ENCODE measurements around the gene CLRN1. TPM values are rescaled to one million over a fixed set of nuclear protein-coding genes. Genes with fewer than 3 reads are reported as not detected.

The CLRN1 gene
- total and polyA plus RNA-seq, 9 of the 15 experiments (the other 6 are each of a cell fraction or from before 2014, with no cell fraction given): not detected

DNA sequence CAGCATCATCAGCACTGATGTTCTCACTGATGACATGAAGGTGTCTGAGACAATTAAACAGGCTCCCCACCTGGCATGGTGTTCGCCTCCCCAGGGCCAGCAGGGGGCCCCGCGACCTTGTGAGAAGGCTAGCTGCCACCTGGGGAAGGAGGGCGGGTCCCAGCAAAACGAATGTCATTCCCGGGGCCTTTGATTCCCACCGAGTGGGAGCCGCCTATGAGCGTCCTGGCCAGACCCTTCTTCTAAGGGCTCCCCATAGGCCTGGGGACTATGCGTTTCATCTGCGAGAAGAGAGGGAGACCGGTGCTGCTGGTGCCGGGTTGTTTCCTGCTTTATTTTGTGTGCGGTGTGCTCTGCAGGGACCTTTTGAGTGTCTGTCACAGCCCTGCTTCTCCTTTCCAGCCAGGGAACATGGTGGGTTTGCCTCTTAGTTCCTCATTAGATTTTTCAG is 46.8 kb downstream of the CLRN1 start (continued):
- TF ChIP-seq RAD21 (CRISPR knock-in tag; conservative IDR thresholded peaks at IDR 0.05 in 1 of 2, IDR thresholded peaks at IDR 0.05 in 1 of 2) (peak; percentile 68 to 79), KLF13 (tag; IDR thresholded peaks at IDR 0.05; ENCODE audit: borderline replicate concordance, low read depth) (peak; percentile 44; the same call in 1 of the 2 replicates), MCM2 (IDR thresholded peaks at IDR 0.05; ENCODE audit: low read depth) (no peak), ERF (CRISPR knock-in tag; IDR thresholded peaks at IDR 0.05) (no peak), CTBP1 (IDR thresholded peaks at IDR 0.05; ENCODE audit: borderline replicate concordance) (peak; percentile 43; the same call in 1 of the 2 replicates), EGR1 (conservative IDR thresholded peaks at IDR 0.05) (no peak), YBX1 (IDR thresholded peaks at IDR 0.05) (no peak), BCL6 (CRISPR knock-in tag; IDR thresholded peaks at IDR 0.05) (no peak), ESRRA (IDR thresholded peaks at IDR 0.05; ENCODE audit: borderline replicate concordance, low read depth) (no peak)
- TF ChIP-seq, protein P1, sequence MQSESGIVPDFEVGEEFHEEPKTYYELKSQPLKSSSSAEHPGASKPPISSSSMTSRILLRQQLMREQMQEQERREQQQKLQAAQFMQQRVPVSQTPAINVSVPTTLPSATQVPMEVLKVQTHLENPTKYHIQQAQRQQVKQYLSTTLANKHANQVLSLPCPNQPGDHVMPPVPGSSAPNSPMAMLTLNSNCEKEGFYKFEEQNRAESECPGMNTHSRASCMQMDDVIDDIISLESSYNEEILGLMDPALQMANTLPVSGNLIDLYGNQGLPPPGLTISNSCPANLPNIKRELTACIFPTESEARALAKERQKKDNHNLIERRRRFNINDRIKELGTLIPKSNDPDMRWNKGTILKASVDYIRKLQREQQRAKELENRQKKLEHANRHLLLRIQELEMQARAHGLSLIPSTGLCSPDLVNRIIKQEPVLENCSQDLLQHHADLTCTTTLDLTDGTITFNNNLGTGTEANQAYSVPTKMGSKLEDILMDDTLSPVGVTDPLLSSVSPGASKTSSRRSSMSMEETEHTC (IDR thresholded peaks at IDR 0.05): no peak

DNA sequence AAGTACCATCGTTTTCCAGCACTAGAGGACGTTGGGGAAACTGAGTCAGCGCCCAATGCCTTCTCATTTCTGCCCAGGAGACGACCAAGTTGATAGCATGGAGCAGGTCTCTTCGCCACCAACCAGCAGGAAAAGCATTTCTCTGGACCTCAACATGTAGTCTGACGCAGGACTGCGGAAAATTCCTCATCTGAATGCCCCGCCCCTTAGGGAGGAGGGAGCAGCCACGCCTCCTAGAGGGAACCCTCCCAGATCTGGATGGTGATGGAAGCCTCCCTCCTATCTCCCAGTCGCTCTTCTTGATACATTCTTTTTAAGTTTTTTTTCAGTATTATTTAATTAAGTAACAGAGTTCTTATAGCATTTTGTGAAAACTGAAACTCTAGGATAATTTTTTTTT is 49.9 kb downstream of the CLRN1 start:
- in situ Hi-C loops (cut with MboI): no loop called here
- 1% methylated on average over 9 of the region's 10 CpGs for WGBS (ENCODE audit: insufficient coverage, low coverage, missing lambda C conversion rate)

More for the DNA sequence above, 49.9 kb downstream of the CLRN1 start:
- peak; percentile 52 to 63 (median 58) for DNase-seq (ENCODE audit: extremely low read depth in 1 of 4, low spot score in 3 of 4)
- CTCF ChIA-PET (ENCODE audit: low intra/inter-chr PET ratio): no interaction called here
- peaks cover 0 to 31% of the 10 kb centered on the region in 2 experiments; a peak in 3 of 5 replicates for H3K27me3 ChIP-seq (ENCODE audit: control insufficient read depth in 2 of 2, insufficient read depth in 2 of 2, low read length in 2 of 2)
- FAIRE-seq: peak; percentile 82
- no peak overlapping the region for H2AFZ ChIP-seq (ENCODE audit: low read depth, low read length)
- no peak overlapping the region for H3K9ac ChIP-seq (ENCODE audit: insufficient read depth in 1 of 2, low read depth in 2 of 2, low read length in 2 of 2)
- peak; percentile 92 for ATAC-seq
- H3K9me3 ChIP-seq (replicated peaks; ENCODE audit: control insufficient read depth, insufficient read depth, low read depth, low read length): no peaks in the 10 kb centered on the region
- POLR2A ChIA-PET: no interaction called here
- no peaks in the 10 kb centered on the region for H4K20me1 ChIP-seq (replicated peaks; ENCODE audit: control insufficient read depth, insufficient read depth, low read length)
- H3K4me2 ChIP-seq (ENCODE audit: insufficient read depth, low read length): no peak overlapping the region; the same call in 1 of the 2 replicates
- H3K27ac ChIP-seq (ENCODE audit: extremely low read depth, low read depth, low read length): no peak overlapping the region
- no peaks in the 10 kb centered on the region for H3K79me2 ChIP-seq (ENCODE audit: control insufficient read depth, insufficient read depth, low read length)
- no peaks in the 10 kb centered on the region for H3K36me3 ChIP-seq (ENCODE audit: control insufficient read depth, insufficient read depth, low read length)
- H3K4me1 ChIP-seq (replicated peaks in 1 of 2; ENCODE audit: control insufficient read depth in 2 of 2, insufficient read depth in 2 of 2, low read length in 2 of 2): peaks cover 0 to 3% of the 10 kb centered on the region in 2 experiments; a peak in 1 of 5 replicates
- H3K4me3 ChIP-seq: no peak overlapping the region
- BruUV-seq (replicated peaks): no TSS peak
- intact Hi-C loops (cut with micrococcal nuclease): no loop called here
- TF ChIP-seq HNRNPLL (IDR thresholded peaks at IDR 0.05; ENCODE audit: low read depth, low read length, poor library complexity, severe bottlenecking) (no peak), CREM (IDR thresholded peaks at IDR 0.05; ENCODE audit: low read depth) (0 out of 2 replicates have a peak, but pooled peaks have one; percentile 6), NRF1 (conservative IDR thresholded peaks at IDR 0.05 in 1 of 2, IDR thresholded peaks at IDR 0.05 in 1 of 2) (peak in 1 of 2 experiments; percentile 14; a peak in 1 of 4 replicates)
- H3K9me1 ChIP-seq (ENCODE audit: control insufficient read depth, insufficient read depth, low read length): no peaks in the 10 kb centered on the region

Data from K562 (cell line).